Measurements from ENCODE around the gene PPM1J.
"Not testable (repeated sequence)": the region's sequence is repeated elsewhere in the genome, so short reads cannot be mapped to it uniquely, and the experiment has no call there.

PPM1J gene, protein sequence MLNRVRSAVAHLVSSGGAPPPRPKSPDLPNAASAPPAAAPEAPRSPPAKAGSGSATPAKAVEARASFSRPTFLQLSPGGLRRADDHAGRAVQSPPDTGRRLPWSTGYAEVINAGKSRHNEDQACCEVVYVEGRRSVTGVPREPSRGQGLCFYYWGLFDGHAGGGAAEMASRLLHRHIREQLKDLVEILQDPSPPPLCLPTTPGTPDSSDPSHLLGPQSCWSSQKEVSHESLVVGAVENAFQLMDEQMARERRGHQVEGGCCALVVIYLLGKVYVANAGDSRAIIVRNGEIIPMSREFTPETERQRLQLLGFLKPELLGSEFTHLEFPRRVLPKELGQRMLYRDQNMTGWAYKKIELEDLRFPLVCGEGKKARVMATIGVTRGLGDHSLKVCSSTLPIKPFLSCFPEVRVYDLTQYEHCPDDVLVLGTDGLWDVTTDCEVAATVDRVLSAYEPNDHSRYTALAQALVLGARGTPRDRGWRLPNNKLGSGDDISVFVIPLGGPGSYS

GRCh38 chr1:112715264-112716053 lies at the start of gene PPM1J:
TSS of gene PPM1J (minus strand) at chr1:112715332. CDS start at chr1:112715301, 31 bp downstream.
- DNase-seq (ENCODE audit: low spot score): peak; percentile 98

DNA sequence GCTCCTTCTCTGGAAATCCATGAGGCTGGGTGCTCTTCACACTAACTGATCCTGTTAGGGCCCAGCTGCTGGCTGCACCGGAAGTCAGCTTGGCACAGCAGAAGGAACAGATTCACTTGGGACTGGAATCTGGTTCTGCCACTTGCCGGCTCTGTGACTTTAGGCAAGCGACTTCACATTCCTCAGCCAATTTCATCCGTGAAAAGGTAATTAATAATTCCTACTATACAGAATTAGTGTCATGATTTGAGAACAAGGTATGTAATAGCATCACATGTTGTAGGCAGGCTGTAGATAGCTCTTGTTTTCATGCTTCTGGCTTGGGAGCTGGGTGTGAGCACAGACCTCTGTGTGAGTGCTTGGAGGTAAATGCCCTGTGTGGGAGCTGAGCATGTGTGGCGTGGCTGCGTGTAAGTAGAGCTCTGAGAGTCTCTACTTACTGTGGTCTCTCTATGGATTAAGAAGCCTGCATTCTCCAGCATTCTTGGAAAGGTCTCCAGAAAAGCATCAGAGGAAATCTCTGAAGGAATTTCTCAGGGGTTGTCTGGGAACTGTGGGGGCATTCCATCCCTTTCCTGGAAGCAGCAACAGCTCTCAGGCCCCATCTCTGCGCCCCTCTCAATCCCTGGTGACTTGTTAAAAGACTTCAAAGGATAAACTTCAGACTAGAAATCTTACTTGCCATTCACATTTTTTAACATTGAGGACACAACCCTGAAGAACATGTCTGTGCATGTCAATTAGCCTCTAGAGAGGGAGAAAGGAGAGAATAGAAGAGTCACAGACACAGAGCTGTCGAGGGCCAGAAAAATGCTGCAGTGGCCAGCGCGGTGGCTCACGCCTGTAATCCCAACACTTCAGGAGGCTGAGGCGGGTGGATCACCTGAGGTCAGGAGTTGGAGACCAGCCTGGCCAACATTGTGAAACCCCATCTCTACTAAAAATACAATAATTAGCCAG lies 47.7 kb upstream of the PPM1J start:
- no peak for DNase-seq (ENCODE audit: low spot score)

DNA sequence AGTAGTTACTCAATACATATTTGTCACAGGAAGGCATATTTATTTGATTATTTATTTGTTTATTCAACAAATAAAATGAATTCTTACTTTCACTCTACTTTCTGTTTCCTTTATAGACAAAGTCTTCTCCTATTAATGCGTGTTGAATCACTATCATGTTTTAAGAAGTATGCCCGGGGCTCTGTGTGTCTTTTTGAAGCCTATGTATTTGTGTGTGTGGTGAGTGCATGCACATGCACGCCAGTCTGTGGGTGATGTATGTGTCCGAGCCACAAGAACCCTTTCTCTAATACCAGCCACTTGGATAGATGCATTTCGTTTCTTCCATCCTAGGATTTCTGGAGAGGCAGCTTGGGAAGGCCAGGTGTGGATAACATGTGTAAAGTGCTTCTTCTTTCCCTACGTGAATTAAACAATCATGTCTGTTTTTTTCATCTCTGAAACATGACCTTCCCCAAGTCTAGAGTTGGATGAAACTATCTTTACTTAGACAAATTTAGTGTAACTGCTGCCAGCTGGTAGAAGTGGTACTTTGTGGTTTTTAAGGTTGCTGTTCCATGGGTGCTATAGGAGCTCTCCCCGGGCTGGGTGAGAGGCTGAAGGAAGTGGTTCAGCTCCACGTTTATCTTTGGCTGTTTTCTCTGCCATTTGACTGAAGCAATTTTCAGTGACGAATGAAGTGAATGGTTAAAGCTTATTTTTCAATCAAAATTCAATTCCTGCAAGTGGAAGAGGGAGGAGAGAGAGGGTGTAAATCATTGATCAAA lies 46.8 kb upstream of the PPM1J start:
- DNase-seq (ENCODE audit: low spot score): no peak

GRCh38 chr1:112759228-112759627 lies 44.1 kb upstream of the PPM1J start:
- DNase-seq (ENCODE audit: low spot score): no peak

- no peak for DNase-seq (ENCODE audit: low spot score)
Observed at GRCh38 chr1:112754116-112754628, 39.0 kb upstream of the PPM1J start.

- no peak for DNase-seq (ENCODE audit: low spot score)
Observed at GRCh38 chr1:112748396-112748795, 33.3 kb upstream of the PPM1J start.

DNA sequence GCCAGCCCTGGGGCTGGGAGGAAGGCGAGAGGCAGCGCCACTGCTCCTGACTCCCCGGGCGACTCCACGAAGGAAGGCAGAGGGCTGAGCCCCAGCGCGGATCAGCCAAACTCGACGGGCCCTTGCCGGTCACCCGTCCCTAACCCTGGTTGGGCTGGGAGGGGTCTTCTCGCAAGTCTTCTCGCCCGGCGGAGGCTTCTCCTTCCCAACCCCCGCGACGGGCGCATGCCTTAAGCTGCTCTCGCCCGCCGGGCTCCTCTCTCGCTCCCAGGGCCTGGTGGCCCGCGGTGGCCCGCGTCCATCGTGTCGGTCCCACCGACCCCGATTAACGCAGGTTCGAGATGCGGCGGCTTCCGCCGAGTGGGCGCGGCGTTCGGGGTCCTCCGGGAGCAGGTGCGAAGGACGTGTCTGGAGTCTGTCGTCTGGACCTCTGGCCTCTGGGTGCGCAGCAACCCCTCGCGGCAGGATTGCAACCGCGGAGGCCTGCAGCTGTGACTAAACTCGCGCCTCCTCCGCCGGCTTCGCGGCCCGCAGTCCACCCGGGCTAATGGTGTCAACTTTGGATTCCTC lies 29.0 kb upstream of the PPM1J start:
- no peak for DNase-seq (ENCODE audit: low spot score)

- no peak for DNase-seq (ENCODE audit: low spot score)
Observed at GRCh38 chr1:112743174-112744008, 28.3 kb upstream of the PPM1J start.

DNA sequence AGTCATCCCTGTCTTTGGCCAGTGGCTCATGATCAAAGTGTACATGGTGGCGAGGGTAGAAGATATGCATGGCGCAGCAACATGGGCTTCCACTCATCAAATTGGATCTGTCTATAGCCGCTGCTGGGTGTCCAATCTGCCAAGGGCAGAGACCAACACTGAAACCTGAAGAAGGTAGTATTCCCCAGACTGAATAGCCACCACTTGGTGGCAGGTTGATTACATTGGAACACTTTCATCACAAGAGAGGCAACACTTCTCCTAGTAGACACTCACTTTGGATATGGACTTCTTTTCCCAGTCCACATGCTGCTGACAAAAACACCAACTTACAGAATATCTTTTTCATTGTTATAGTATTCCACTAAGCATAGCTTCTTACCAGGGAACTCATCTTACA lies 22.4 kb upstream of the PPM1J start:
- no peak for DNase-seq (ENCODE audit: low spot score)

DNA sequence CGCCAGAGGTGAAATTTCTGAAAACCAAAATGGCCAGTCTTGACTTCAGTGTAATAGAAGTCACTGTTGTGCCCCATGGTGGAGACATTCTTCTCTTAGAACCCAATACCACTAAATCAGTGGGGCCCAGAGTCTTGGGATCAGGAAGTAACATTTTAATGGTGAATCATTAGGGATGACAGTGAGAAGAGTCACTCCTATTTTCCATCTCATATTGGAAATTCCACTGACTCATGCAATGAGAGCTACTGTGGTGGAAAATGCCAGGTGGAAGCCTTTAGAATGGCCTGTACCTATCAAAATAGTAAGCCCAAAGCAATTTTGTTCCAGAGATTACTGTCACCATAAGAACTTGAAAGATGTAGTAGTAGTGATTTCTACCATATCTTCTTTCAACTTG lies 20.6 kb upstream of the PPM1J start:
- DNase-seq (ENCODE audit: low spot score): no peak

- no peak for DNase-seq (ENCODE audit: low spot score)
Observed at GRCh38 chr1:112731451-112731850, 16.3 kb upstream of the PPM1J start.

DNA sequence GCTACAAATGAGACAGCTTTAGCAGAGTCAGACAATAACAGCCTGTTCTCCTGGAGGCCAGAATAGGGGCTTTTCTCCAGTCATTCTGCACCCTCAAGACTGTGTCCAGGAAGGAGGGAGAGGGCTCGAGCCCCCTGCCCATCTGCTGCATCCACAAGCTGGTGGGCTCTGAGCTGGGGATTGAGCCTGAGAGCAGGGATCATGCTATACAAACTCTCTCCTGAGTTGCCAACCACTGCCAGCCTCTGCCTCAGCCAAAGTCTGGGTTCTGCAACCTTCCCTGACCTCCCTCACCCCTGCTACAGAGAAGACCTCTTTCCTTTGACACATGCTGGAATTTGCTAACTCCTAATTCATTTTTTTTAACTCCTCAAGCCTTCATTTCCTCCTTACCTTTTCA lies 14.8 kb upstream of the PPM1J start:
- no peak for DNase-seq (ENCODE audit: low spot score)

- DNase-seq (ENCODE audit: low spot score): not testable (repeated sequence)
Observed at GRCh38 chr1:112729011-112729410, 13.9 kb upstream of the PPM1J start.

DNA sequence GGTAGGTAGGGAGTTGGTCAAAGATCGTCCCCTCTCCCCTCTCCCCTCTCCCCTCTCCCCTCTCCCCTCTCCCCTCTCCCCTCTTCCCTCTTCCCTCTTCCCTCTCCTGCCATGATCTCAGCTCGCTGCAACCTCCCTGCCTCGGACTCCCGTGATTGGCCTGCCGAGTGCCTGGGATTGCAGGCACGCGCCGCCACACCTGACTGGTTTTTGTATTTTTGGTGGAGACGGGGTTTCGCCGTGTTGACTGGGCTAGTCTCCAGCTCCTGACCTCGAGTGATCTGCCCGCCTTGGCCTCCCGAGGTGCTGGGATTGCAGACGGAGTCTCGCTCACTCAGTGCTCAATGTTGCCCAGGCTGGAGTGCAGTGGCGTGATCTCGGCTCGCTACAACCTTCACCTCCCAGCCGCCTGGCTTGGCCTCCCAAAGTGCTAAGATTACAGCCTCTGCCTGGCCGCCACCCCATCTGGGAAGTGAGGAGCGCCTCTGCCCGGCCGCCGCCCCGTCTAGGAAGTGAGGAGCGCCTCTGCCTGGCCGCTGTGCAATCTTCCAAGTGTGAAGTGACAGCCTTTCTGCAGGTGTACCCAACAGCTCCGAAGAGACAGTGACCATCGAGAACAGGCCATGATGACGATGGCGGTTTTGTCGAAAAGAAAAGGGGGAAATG lies 13.3 kb upstream of the PPM1J start:
- not testable (repeated sequence) for DNase-seq (ENCODE audit: low spot score)

DNA sequence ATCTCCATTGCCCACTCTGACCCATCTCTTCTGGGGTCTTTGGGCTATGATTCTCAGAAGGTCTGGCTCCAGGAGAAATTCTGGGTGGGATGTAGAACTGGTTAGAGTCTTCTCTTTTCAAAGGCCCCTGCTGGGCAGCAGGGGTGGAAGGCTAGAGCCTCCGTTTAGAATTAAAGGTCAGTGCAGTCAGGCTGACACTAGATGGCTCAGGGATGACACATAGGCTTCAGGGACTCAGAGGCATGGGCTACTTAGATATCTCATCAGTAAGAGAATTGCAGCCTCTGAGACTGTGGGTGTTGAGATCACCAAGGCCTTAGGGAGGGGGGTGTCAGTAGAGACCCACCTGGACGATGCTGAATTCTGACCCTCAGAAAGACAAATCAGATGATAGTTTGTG lies 12.6 kb upstream of the PPM1J start:
- no peak for DNase-seq (ENCODE audit: low spot score)

GRCh38 chr1:112724240-112724639 lies 9.1 kb upstream of the PPM1J start:
- DNase-seq (ENCODE audit: low spot score): not testable (repeated sequence)

- DNase-seq (ENCODE audit: low spot score): no peak
Observed at GRCh38 chr1:112723511-112723839, 8.3 kb upstream of the PPM1J start.

DNA sequence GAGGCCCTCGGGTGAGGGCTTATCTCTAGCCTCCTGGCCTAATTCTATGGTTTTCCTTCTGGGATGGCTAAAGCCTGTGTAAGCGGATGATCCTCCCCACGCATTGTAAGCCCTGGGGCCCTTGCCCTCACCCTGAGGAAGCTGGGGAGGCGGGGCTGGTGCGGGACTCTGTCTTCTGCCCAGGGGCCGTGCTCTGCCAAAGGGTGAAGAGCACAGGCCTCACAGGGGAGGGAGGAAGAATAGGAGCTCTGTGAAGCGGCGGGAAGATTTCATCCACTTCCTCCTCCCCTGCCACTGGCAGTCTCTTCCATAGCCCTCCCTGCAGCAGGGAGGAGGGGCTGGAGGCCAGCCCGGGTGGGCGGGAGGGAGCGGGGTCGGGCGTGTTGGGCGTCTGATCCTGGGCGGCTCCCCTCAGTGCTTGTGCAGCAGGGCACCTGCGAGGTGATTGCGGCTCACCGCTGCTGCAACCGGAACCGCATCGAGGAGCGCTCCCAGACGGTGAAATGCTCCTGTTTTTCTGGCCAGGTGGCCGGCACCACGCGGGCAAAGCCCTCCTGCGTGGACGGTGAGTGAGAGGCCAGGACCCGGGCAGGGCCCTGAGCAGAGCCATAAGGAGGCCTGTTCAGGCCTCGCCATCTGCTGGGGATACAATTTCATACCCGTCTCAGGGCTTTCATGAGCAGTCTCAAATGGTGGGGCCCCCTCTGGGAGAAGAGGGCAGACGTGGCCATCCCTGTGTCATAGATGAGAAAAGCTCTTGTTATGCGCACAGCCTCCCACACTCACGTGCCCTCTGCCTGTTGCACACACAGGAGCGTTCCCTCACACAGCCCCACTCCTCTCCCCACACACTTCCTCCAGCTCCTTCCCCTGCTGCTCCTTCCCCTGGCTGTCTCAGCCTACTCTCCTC lies 7.7 kb upstream of the PPM1J start:
- DNase-seq (ENCODE audit: low spot score): no peak

Measured in NAMALWA (cell line).